Measurements from ENCODE around the gene BEAN1.
"Not testable (repeated sequence)": the region's sequence is repeated elsewhere in the genome, so short reads cannot be mapped to it uniquely, and the experiment has no call there.

BEAN1 gene

DNA sequence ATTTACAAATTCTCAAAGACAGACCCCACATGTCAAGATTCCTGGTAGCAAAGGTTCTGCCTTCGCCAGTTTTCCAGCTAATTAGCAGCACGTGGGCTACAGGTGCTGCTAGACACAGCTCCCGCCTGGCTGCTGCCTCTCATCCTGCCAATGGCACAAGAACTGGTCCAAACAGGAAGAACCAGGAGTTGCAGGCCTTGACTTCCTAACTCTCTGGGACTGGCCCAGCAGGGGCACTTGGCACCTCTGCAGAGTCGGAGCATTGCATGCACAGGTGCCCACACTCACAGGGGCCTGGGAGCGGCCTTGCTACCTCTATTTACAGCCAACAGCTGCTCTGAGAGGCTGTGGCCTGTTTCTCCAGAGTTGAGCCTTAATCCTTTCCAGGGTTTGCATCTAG, 83.2 kb downstream of the BEAN1 start:
- DNase-seq, result no peak

DNA sequence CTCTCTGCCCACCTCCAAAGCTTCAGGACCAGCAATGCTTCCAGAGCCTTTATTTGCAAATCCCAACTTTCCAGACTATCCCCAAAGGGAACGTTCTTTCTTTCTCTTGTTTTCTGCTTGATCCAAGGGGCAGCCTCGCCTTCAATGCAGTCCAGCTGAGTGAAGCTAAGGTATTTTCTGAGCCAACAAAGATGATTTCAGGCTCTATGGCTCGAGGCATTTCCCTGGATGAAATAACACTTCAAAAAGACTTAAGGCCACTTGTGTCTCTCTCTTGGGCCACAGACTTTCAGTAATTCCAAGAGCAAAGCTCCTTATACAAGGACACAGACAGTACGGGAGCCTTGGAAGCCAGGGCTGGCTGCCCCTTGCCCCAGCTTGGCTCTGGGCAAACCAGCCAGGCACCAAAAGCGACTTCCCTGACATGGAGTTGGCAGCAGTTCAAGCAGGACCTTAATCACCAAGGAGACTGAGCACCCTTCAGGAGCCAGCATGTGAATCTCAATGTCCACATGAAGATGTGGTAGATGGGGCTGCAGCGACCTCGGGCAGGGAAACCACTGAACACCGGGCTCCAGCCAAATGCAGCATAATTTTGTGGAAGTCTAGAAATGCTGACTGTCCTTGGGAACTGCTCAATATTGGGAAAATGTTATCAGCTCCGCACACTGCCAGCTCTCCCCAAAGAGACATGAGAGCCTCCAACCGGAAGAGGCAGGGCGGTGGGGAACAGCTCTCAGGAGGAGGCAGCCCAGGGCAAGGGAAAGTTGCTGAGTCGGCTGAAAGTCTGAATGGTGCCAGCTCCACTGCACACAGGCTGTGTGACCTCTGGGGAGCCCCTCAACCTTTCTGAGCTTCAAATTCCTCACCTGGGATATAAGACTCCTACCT, 83.9 kb downstream of the BEAN1 start:
- peak; percentile 2 for DNase-seq

DNA sequence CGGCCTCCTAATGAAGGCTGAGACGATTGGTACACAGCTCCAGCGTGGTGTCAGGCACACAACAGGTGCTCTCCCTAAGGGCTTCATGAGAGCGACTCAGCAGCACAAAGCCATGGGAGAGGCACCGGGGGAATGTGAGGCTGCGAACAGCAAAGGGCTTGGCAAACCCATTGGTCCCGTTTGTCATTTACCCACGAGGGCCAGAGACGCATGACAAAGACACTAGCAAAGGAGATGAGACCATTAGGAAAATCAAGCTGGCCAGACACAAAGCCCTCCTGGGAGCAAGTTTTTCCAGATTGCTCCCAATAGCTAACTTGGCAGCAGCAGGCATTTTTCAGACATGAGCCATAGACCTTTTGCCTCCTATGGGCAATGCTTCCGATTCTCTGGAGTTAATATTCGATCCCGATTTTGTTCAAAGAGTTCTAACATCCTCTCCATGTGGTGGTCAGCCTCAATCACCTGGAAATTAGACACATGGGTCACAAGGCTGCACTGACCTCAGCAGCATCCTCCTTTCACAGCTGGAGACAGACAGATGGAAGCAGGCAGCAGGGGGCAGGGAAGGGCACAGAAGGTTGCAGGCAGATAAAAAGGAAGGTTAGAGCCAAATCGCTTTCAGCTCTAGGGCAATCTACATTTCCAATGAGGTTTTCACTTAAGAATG, 84.6 kb downstream of the BEAN1 start:
- DNase-seq, result no peak

DNA sequence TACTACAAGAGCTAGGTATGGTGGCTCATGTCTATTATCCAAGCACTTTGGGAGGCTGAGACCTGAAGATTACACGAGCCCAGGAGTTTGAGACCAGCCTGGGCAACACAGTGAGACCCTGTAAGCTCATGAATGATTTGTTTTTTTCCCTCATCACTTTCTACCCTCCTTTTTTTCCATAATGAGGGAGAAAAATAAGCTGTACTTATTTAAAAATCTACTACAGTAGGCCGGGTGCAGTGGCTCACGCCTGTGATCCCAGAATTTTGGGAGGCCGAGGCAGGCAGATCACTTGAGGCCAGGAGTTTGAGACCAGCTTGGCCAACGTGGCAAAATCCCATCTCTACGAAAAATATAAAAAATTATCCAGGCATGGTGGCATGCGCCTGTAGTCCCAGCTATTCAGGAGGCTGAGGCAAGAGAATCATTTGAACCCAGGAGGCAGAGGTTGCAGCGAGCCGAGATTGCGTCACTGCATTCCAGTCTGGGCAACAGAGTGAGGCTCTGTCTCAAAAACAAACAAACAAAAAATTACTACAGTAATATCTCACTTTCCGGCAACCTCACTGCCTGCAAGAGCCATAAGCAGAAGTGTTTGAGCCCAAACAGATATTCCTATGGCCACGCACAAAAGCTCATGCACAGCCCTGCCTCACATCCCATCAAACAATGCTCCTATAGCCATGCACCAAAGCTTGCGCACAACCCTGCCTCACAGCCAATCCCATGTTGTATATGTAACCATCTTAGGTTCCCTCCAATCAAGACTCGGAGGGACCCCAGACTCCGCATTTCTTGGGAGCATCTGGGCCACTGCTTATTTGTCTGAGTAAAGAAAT, 85.4 kb downstream of the BEAN1 start:
- no peak for DNase-seq

DNA sequence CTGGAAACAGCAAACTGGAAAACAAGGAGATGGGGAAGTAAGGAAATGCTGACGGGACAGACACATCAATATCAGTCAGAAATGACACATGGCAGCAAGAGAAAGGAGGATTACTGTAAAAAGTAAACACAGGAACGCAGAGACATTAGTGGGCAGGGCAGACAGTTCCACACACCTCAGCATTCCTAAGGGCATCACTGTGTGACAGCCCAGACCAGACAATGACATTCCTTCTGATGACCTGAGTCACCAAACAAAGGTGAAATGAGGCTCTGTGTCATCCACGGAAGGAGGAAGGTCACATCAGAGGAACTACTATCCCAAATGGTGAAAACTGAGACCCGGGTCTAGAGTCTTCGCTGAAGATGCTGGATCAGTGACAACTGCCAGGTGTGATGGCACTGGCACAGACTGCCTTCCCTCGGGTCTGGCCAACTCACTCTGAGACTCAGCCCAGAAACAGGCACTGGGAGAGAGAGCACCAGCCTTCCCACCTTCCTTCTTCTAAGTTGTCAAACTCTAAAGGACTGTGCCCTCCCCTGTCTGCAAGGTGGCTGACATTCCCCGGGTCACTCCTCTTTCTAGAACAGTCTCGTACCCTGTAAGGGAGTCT, 86.1 kb downstream of the BEAN1 start:
- no peak for DNase-seq

DNA sequence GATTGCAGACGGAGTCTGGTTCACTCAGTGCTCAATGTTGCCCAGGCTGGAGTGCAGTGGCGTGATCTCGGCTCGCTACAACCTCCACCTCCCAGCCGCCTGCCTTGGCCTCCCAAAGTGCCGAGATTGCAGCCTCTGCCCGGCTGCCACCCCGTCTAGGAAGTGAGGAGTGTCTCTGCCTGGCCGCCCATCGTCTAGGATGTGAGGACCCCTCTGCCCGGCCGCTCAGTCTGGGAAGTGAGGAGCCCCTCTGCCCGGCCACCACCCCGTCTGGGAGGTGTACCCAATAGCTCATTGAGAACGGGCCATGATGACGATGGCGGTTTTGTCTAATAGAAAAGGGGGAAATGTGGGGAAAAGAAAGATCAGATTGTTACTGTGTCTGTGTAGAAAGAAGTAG, 87.3 kb downstream of the BEAN1 start:
- DNase-seq, result not testable (repeated sequence)

DNA sequence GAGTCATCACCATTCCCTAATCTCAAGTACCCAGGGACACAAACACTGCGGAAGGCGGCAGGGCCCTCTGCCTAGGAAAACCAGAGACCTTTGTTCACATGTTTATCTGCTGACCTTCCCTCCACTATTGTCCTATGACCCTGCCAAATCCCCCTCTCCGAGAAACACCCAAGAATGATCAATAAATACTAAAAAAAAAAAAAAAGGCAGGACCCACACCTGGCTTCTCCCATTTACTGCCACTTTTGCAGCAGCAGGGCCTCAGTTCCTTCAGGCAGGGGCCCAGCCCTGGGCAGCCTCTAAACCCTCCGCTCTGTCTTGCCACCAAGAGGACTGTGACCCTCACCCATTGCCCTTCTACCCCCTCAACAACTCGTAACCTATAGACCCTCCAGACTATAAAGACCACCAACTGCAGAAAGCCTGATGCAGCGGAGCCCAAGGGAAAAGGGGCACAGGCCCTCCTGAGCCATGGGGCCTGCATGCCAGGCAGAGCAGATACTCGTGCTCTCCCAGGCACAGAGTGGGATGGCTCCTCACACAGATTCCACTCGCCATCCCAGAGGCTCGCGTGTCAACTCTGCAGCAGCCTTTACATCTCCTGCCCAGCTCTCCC, 88.0 kb downstream of the BEAN1 start:
- DNase-seq, result not testable (repeated sequence)

DNA sequence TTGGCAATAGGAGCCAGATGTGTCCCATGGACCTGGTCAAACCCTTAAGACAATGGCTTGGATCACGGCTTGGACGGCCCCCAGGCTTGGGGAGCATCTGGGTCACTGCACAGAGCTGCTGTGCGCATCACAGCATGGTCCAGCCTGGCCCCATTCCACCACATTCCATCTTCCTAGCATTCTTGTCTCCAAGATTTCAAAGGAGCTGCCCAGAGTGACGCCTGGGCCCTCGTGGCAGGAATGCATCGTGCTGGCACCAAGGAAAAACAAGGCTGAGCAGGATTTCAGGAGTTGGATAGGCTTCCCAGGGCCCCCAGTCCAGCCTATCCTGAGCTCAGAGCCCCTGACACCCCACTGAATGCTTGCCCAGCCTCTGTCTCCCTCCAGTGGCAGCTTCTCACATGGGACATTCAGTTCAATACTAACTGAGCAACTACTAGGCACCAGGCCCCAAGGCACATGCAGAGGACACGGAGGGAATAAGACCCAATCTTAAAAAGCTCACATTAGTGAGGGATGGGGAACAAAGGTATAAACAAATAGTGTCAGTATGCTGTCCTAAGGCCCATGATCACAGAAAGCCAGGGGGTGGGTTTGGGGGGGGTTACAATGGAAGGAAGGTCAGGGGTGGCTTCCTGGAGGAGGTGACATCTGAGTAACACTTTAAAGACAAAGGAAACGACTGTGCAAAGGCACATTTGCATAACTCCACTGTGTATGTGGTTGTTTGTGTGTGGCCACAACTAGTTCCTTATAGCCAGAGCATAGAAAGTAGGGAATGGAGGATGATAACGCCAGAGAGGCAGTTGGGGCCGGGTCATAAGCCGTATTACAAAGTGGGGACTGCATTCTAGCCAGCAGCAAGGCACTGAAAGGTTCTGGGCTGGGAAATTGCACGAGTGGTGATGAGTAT, 88.8 kb downstream of the BEAN1 start:
- DNase-seq, result no peak

DNA sequence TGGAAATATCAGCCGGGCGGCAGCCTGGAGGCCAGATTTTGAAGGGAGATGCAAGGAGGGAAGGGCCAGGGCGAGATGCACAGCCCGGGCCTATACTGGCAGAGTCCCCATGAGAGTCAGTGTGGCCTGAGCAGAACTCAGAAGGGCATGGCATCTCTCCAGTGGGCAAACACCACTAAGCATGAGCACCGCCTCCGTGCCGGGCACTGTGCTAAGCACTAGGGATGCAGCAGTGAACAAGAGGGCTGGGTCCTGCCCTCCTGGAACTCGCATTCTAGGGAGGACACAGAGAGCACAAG, 89.4 kb downstream of the BEAN1 start:
- DNase-seq, result no peak

DNA sequence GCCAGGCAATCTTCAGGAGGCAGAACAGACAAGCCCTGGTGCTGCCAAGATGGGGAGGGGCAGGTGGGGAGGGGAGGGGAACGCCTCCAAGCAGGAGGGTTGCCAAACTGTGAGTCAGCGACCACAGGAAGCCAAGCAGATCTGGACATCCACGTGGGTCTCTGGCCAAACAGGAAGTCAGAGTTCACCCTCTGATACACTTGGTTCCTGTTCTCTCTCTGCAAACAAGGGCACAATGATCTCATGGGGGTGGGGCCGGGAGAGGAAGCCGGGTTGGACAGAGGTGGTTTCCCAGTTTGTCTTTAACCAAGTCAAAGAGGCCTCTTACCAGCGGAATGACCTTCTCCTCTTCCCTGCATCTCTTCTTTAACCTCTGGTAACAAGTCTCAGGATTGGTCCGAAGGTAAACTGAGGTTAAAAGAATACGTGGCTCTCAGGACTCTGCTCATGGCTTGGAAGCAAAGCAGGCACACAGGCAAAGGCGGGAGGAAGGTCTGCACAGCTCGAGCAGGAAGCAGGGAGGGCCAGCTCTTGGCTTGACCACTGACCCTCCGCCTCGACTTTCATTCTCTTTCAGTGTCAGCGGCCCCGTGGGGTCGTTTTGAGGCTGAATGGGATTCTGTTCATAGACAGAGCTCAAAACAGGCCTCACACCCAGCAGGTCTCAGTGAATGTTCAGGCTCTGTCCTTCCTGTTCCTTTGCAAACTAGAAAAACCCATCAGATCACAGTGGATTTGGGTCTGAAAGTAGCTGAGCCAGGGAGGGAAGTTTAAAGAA, 89.9 kb downstream of the BEAN1 start:
- peak; percentile 80 for DNase-seq

DNA sequence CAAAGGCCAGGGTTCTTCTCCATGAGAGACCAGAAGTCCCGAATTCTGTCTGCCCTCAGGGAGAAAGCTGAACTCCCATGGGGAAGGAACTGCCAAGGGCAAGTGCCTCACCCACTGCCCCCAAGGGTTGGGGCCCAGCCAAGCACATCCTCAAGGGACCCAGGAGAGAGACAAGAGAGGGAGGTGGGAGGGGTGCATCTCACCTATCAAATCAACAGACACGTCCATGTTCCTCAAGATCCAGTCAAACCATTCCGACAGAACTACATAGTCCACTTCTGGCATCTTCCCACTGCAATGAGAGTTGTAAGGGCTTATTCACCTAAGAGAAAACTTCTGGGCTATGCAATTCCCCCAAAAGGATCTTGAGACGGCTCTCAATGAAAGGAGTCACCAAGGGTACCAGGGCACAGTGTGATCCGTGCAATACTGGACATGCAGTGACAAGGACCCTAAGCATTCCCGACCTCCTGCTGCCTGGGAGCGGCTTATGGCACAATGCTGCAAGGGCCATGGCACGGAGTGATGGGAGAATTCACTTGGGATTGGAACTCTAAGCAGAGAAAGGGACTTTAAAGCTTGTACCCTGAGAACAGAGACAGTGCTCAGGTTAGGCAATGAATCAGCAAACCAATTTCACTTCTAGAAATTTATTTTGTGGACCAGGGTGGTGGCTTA, 90.6 kb downstream of the BEAN1 start:
- DNase-seq, result no peak

DNA sequence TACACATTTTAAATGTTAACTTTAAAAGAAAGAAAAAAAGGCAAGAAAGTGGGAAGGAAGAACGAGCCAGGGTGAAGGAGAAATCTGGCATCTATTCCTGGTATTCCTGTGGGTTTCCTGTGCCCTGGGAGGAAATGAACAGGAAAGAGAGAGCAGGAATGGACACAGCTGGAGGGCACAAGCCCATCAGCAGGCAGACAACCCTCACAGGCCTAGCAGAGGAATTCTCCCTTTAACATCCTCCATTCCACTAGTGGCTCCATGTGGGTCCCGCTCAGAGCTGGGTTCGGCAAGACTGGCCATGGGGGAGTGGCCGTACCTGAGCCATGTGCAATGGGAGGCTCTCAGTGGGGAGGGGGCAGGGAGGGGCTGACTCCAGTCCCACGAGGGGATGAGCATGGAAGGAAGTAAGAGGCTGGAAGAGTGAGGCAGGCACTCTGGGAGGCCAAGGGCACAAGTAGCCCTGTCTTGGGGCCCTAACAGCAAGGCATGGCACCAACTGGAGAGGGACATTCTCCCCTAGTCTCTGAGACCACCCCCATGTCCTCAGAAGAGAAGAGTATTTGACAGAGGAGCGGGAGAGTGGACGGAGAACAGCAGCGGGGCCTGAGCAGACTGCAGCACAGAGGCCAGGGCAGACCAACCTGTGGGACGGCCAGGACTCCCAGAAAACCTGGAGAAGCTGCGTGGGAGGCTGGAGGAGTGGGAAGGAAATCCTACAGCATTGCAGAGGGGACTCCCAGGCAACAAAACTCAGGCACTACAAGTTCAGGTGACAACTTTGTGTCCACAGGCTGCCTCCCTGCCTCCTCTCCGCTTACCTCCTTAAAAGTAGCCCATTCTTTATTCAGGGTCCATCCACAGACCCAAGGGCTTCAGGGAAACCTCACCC, 92.6 kb downstream of the BEAN1 start:
- DNase-seq, result no peak

DNA sequence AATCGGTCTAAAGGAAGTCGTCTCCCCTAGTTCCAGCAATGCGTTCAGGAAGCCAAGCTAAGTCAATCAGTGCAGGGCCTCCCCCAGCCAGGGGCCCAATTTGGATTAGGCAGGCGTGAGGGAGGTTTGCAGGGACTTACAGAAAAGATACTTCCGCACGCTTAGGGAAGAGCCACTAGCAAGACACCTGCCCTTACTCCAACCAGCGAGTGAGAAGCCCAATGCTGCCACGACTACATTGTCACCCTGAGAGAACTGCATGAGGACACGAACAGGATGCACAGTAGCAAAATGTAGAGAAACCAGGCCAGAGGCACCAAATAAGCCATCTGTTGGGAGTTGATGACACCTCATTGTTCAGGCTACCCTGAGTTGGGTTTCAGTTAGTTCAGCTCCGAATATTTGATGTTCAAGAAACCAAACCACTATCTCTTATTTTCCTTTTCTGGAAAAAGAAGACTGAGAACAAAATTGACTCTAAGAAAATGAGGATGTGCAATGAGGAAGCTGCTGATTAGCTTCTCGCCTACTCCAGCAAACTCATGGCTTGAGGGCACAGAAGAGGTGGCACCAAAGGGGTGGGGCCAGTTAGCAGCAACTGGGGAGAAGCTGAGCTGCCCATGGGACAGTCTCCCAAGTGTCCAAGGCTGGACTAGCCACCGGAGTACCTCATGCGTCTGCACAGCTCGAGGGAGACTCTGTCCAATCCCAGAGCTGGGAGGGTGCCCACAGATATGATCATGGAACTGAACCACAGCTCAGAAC, 93.5 kb downstream of the BEAN1 start:
- DNase-seq, result no peak

DNA sequence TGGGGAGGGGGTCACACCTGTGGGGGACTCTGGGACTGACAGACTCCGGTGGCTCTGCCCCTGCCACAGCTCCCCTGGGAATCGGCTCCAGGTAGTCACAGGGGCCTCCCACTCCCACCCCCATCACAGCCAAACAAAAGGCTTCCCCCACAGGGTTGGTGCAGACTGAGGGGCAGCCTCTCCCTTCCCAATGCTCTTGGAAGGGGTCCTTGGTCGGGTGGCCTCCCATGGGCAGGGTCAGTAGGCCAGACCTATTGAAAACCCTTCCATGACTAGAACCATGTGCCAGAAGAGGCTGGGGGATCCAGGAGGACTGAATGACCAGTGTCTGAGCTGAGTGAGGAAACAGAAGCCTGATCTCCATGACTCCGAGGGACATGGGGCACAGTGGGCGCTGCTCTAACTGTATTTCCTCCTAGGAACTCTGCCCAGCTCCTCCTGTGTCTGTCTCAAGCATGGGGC, 94.2 kb downstream of the BEAN1 start:
- DNase-seq, result no peak

DNA sequence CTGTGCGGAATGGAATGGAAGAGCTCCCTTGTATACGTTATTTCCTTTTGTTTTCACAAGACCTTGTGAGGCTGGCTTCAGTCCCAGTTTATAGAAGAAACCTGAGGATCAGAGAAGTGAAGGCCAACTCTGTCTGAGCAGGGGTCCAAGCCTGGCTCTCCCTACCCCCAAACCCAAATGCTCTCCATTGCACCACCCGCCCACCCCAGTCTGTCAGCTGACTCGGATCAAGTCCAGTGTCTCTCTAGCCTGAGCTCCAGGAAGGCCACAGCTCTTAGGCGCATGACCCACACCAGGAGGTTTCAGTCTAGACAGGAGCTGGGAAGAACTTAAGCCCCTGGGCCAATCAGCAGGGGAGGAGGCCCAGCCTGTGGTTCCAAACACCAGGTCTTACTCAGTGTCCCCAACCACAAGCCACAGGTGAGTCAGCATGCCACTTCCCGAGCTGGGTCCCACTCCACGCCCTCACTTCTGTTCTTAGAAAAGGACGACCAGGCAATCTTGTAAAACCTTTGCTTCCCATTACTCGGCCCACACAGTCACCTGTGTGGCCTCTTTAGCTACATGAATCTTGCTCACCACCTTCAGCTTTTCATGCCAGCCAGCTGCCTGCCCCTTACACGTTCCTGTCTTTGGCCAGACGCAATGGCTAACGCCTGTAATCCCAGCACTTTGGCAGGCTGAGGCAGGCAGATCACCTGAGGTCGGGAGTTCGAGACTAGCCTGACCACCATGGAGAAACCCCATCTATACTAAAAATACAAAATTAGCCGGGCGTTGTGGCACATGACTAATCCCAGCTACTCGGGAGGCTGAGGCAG, 95.1 kb downstream of the BEAN1 start:
- DNase-seq, result no peak

DNA sequence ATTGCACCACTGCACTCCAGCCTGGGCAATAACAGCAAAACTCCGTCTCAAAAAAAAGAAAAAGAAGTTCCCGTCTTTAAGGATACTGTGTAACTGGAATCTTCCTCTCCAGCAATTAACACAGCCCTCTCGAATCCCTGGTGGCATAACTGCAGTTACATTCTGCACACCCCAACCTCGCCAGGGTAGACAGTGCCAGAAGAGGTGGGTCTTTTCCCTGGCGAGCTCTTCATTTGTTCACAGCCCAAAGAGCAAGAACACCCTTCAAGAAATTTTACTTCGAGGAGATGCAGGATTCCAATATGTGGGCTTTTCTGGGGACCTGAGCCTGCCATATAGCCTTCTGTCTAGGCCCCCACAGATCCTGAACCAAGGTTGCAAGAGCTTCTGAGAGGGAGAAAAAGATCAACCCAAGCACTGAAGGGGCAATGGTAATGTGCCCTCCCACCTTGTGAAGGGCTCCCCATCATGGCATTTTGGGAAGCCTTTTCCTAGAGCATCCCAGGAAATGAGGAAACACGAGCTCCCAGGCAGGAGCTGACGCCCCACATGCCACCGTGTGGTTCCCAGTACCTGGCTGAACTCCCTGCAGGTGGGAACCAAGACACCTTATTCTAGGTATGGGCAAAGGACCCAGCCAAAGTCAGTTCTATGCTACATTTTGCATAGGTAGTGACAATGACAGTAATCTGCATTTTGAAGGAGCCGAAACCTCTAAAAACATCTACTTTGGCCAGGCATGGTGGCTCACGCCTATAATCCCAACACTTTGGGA, 95.9 kb downstream of the BEAN1 start:
- no peak for DNase-seq

Measured in NCI-H510A treated with DMSO at 0.1 percent for 48 hours (cell line).